ENCODE data around the gene COPS3. TPM values are rescaled to one million over a fixed set of nuclear protein-coding genes. Genes with fewer than 3 reads are reported as not detected.

COPS3 gene
- total and polyA plus RNA-seq, 9 of the 15 experiments (the other 6 are each of a cell fraction or from before 2014, with no cell fraction given): 92.4 to 295 (median 167) TPM

DNA sequence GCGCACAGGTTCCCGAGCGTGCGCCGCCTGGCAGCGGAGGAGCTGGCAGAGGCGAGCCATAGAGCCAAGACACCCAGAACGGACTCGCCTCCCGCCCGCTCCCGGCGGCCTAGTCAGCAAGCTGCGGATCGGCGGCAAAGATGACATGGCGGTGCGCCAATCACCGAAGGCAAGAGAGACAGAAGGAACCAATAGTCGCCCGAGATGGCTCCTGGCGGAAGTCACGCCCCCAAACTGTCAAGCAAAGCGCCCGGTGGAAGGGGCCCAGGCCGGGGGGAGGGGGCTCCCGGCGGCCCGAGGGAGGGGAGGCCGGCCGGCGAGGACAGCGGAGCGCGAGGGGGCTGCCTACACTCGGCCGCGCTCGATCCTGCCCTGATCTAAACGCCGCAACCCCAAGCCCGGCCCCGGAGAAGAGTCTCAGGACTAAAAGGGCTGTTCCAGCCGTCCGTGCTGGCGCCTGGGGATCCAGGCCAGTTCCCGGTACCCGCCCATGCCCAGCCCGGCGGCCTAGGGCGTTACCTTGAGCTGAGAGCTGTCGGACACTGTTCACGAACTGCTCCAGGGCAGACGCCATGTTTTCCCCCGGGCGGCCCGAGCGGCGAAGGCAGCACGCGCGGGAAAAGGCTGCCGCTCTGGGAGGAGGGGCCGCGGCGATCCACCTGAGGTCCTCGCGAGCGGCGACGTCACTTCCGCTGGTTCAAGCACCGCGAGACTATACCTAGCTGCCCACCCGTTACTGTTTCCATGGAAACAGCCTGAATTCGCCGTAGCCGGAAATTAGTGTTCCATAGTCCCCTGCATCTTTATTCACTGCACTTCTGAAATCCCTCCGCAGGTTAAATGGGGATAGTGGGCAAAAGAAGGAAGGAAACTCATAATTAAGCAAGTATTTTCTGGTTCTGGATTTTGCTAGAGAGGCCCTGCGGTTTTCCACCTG is at the start of gene COPS3 (continued):
- TF ChIP-seq, protein P1, sequence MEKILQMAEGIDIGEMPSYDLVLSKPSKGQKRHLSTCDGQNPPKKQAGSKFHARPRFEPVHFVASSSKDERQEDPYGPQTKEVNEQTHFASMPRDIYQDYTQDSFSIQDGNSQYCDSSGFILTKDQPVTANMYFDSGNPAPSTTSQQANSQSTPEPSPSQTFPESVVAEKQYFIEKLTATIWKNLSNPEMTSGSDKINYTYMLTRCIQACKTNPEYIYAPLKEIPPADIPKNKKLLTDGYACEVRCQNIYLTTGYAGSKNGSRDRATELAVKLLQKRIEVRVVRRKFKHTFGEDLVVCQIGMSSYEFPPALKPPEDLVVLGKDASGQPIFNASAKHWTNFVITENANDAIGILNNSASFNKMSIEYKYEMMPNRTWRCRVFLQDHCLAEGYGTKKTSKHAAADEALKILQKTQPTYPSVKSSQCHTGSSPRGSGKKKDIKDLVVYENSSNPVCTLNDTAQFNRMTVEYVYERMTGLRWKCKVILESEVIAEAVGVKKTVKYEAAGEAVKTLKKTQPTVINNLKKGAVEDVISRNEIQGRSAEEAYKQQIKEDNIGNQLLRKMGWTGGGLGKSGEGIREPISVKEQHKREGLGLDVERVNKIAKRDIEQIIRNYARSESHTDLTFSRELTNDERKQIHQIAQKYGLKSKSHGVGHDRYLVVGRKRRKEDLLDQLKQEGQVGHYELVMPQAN (IDR thresholded peaks at IDR 0.05; ENCODE audit: borderline replicate concordance): peak; percentile 83
- TF ChIP-seq MEIS2 (IDR thresholded peaks at IDR 0.05; ENCODE audit: partially characterized antibody): peak; percentile 50
- no peak for TF ChIP-seq ZC3H11A (IDR thresholded peaks at IDR 0.05; ENCODE audit: low read depth, low read length)
- TF ChIP-seq SP2 (IDR thresholded peaks at IDR 0.05; ENCODE audit: extremely low read depth, low read depth, low read length, poor library complexity, severe bottlenecking): peak; percentile 68
- TF ChIP-seq RBFOX2 (IDR thresholded peaks at IDR 0.05; ENCODE audit: low read depth, low read length): peak; percentile 95
- TF ChIP-seq, protein P2, sequence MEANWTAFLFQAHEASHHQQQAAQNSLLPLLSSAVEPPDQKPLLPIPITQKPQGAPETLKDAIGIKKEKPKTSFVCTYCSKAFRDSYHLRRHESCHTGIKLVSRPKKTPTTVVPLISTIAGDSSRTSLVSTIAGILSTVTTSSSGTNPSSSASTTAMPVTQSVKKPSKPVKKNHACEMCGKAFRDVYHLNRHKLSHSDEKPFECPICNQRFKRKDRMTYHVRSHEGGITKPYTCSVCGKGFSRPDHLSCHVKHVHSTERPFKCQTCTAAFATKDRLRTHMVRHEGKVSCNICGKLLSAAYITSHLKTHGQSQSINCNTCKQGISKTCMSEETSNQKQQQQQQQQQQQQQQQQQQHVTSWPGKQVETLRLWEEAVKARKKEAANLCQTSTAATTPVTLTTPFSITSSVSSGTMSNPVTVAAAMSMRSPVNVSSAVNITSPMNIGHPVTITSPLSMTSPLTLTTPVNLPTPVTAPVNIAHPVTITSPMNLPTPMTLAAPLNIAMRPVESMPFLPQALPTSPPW (CRISPR knock-in tag; IDR thresholded peaks at IDR 0.05): peak; percentile 75
- TF ChIP-seq, protein P3, sequence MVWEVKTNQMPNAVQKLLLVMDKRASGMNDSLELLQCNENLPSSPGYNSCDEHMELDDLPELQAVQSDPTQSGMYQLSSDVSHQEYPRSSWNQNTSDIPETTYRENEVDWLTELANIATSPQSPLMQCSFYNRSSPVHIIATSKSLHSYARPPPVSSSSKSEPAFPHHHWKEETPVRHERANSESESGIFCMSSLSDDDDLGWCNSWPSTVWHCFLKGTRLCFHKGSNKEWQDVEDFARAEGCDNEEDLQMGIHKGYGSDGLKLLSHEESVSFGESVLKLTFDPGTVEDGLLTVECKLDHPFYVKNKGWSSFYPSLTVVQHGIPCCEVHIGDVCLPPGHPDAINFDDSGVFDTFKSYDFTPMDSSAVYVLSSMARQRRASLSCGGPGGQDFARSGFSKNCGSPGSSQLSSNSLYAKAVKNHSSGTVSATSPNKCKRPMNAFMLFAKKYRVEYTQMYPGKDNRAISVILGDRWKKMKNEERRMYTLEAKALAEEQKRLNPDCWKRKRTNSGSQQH (CRISPR knock-in tag; IDR thresholded peaks at IDR 0.05): no peak
- peak; percentile 83 for TF ChIP-seq RBBP5 (IDR thresholded peaks at IDR 0.05; ENCODE audit: borderline replicate concordance, insufficient read depth, low read length, poor library complexity, severe bottlenecking)
- TF ChIP-seq TAF7 (tag; IDR thresholded peaks at IDR 0.05): peak; percentile 48; the same call in 1 of the 2 replicates
- TF ChIP-seq PHB2 (IDR thresholded peaks at IDR 0.05; ENCODE audit: low read depth): no peak
- TF ChIP-seq, protein P4, sequence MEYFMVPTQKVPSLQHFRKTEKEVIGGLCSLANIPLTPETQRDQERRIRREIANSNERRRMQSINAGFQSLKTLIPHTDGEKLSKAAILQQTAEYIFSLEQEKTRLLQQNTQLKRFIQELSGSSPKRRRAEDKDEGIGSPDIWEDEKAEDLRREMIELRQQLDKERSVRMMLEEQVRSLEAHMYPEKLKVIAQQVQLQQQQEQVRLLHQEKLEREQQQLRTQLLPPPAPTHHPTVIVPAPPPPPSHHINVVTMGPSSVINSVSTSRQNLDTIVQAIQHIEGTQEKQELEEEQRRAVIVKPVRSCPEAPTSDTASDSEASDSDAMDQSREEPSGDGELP (CRISPR knock-in tag; IDR thresholded peaks at IDR 0.05; ENCODE audit: borderline replicate concordance): peak; percentile 85
- no peak for TF ChIP-seq ATF1 (CRISPR knock-in tag; IDR thresholded peaks at IDR 0.05)
- peak; percentile 89 for TF ChIP-seq ATF1 (tag; IDR thresholded peaks at IDR 0.05)
- TF ChIP-seq, protein P5, sequence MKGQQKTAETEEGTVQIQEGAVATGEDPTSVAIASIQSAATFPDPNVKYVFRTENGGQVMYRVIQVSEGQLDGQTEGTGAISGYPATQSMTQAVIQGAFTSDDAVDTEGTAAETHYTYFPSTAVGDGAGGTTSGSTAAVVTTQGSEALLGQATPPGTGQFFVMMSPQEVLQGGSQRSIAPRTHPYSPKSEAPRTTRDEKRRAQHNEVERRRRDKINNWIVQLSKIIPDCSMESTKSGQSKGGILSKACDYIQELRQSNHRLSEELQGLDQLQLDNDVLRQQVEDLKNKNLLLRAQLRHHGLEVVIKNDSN (CRISPR knock-in tag; IDR thresholded peaks at IDR 0.05): peak; percentile 51
- TF ChIP-seq SAP30 (IDR thresholded peaks at IDR 0.05; ENCODE audit: borderline replicate concordance, insufficient read depth, low read depth, low read length, poor library complexity, severe bottlenecking): peak; percentile 32
- peak; percentile 46; the same call in 1 of the 2 replicates for TF ChIP-seq CEBPB (tag; IDR thresholded peaks at IDR 0.05)
- peak; percentile 72 for TF ChIP-seq CREB1 (IDR thresholded peaks at IDR 0.05)
- peak; percentile 92 for TF ChIP-seq CREB1 (CRISPR knock-in tag; IDR thresholded peaks at IDR 0.05)

Data from K562 (cell line).